ENCODE results near the gene MARCHF3.
"Not testable (repeated sequence)": the region's sequence is repeated elsewhere in the genome, so short reads cannot be mapped to it uniquely, and the experiment has no call there.

GRCh38 chr5:126839407-126839806, 191.0 kb downstream of the MARCHF3 start:
- TF ChIP-seq, protein P1, sequence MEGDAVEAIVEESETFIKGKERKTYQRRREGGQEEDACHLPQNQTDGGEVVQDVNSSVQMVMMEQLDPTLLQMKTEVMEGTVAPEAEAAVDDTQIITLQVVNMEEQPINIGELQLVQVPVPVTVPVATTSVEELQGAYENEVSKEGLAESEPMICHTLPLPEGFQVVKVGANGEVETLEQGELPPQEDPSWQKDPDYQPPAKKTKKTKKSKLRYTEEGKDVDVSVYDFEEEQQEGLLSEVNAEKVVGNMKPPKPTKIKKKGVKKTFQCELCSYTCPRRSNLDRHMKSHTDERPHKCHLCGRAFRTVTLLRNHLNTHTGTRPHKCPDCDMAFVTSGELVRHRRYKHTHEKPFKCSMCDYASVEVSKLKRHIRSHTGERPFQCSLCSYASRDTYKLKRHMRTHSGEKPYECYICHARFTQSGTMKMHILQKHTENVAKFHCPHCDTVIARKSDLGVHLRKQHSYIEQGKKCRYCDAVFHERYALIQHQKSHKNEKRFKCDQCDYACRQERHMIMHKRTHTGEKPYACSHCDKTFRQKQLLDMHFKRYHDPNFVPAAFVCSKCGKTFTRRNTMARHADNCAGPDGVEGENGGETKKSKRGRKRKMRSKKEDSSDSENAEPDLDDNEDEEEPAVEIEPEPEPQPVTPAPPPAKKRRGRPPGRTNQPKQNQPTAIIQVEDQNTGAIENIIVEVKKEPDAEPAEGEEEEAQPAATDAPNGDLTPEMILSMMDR (IDR thresholded peaks at IDR 0.05), result not testable (repeated sequence)
- TF ChIP-seq POLR2A (IDR thresholded peaks at IDR 0.05; ENCODE audit: low read depth), result not testable (repeated sequence)

Data from esophagus muscularis mucosa (tissue), 3 donors.